ENCODE results near the gene ACOT4.
A peak's percentile ranks its signal among the peaks of the same experiment; 100 is the strongest.

The ACOT4 gene

GRCh38 chr14:73637830-73638229 lies 46.2 kb downstream of the ACOT4 start:
- DNase-seq (ENCODE audit: insufficient read length, low spot score), result no peak
- FAIRE-seq, result no peak
- TF ChIP-seq CTCF (IDR thresholded peaks at IDR 0.05; ENCODE audit: insufficient read depth, missing control alignments), result no peak

- TF ChIP-seq CTCF (IDR thresholded peaks at IDR 0.05; ENCODE audit: insufficient read depth, missing control alignments), result no peak
- no peak for DNase-seq (ENCODE audit: insufficient read length, low spot score)
Observed at GRCh38 chr14:73640796-73641365, 49.2 kb downstream of the ACOT4 start.

GRCh38 chr14:73644531-73645247 lies 53.0 kb downstream of the ACOT4 start, which contains the start of gene DNAL1:
TSS of gene DNAL1 (plus strand) at chr14:73644986. CDS start at chr14:73645040, 54 bp downstream.
- DNase-seq (ENCODE audit: insufficient read length, low spot score) (peak; percentile 67), FAIRE-seq (no peak)
- no peak for TF ChIP-seq CTCF (IDR thresholded peaks at IDR 0.05; ENCODE audit: insufficient read depth, missing control alignments)

More at GRCh38 chr14:73640796-73641365, 49.2 kb downstream of the ACOT4 start:
- FAIRE-seq, result no peak

- no peak for DNase-seq (ENCODE audit: insufficient read length, low spot score)
- no peak for TF ChIP-seq CTCF (IDR thresholded peaks at IDR 0.05; ENCODE audit: insufficient read depth, missing control alignments)
- no peak for FAIRE-seq
Observed at GRCh38 chr14:73645248-73645610, 53.6 kb downstream of the ACOT4 start.

Data from D721Med (cell line).